Liver (tissue), 3 donors: ENCODE data around the gene RAD1.

Experiments used
- CTCF ChIP-seq: fragments of 150-350 bp; IDR thresholded peaks from 2 replicates; pipeline ENCODE4 v1.5.1; 2017; ENCODE audit warnings: improper control_type of control experiment, low read depth, low read length; ENCODE audit not compliant: missing input control
- FOXA1 ChIP-seq: IDR thresholded peaks from 2 replicates; pipeline ENCODE4 v1.6.1; 2016; ENCODE audit warnings: antibody characterized with exemption
- GABPA ChIP-seq, 2 donors: IDR thresholded peaks in 1 of 2; conservative IDR thresholded peaks in 1 of 2; 2 replicates each; pipeline ENCODE4 v1.6.1; 2016; ENCODE audit warnings: antibody characterized with exemption in 2 of 2, mild to moderate bottlenecking in 1 of 2, moderate library complexity in 1 of 2
- MAX ChIP-seq: IDR thresholded peaks from 2 replicates; pipeline ENCODE4 v1.6.1; 2016; ENCODE audit warnings: antibody characterized with exemption
- RAD21 ChIP-seq, 2 donors: IDR thresholded peaks; 2 replicates each; pipeline ENCODE4 v1.6.1; 2016; ENCODE audit warnings: antibody characterized with exemption in 2 of 2, mild to moderate bottlenecking in 2 of 2
- TAF1 ChIP-seq: conservative IDR thresholded peaks from 2 replicates; pipeline ENCODE4 v1.6.1; 2016; ENCODE audit warnings: antibody characterized with exemption, mild to moderate bottlenecking
- YY1 ChIP-seq: IDR thresholded peaks from 2 replicates; pipeline ENCODE4 v1.6.1; 2016; ENCODE audit warnings: antibody characterized with exemption, mild to moderate bottlenecking
- ZBTB33 ChIP-seq: IDR thresholded peaks from 2 replicates; pipeline ENCODE4 v1.6.1; 2016; ENCODE audit warnings: antibody characterized with exemption
- TF ChIP-seq, protein P1 (sequence below): IDR thresholded peaks from 2 replicates; pipeline ENCODE4 v1.6.1; 2016; ENCODE audit warnings: antibody characterized with exemption, mild to moderate bottlenecking
- donor health status: healthy.
- donor health status: healthy.

DNA sequence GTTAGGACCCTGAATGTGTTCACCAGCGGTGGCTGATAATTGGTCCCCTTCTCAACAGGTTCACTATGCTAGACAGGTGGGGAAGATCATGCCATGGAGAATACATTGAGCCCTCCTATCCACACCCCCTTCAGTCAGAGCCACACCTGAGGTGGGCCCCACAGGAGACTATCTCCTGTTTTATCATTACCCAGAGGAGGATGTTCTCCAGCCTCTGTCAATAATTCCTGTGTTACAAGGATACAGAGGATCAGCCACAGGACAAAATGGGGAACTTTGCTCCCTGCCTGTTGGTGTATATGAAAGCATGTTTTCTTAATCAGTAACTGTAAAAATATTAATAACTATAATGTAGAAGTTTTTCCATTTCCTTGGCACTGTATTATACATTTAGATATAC, 25.9 kb downstream of the RAD1 start:
- TF ChIP-seq CTCF (no peak), TAF1 (no peak), MAX (no peak), RAD21 (IDR thresholded peaks at IDR 0.05) (no peak), YY1 (no peak), GABPA (IDR thresholded peaks at IDR 0.05 in 1 of 2, conservative IDR thresholded peaks at IDR 0.05 in 1 of 2) (no peak), ZBTB33 (no peak), FOXA1 (no peak)
- TF ChIP-seq, protein P1, sequence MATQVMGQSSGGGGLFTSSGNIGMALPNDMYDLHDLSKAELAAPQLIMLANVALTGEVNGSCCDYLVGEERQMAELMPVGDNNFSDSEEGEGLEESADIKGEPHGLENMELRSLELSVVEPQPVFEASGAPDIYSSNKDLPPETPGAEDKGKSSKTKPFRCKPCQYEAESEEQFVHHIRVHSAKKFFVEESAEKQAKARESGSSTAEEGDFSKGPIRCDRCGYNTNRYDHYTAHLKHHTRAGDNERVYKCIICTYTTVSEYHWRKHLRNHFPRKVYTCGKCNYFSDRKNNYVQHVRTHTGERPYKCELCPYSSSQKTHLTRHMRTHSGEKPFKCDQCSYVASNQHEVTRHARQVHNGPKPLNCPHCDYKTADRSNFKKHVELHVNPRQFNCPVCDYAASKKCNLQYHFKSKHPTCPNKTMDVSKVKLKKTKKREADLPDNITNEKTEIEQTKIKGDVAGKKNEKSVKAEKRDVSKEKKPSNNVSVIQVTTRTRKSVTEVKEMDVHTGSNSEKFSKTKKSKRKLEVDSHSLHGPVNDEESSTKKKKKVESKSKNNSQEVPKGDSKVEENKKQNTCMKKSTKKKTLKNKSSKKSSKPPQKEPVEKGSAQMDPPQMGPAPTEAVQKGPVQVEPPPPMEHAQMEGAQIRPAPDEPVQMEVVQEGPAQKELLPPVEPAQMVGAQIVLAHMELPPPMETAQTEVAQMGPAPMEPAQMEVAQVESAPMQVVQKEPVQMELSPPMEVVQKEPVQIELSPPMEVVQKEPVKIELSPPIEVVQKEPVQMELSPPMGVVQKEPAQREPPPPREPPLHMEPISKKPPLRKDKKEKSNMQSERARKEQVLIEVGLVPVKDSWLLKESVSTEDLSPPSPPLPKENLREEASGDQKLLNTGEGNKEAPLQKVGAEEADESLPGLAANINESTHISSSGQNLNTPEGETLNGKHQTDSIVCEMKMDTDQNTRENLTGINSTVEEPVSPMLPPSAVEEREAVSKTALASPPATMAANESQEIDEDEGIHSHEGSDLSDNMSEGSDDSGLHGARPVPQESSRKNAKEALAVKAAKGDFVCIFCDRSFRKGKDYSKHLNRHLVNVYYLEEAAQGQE = no peak
